T47D (cell line): ENCODE results near the gene BRI3.

Source experiments
- DNase-seq, 2 experiments: peaks; one replicate each; pipeline versions ENCODE4 v3.0.0 to v3.0.0-alpha.2; 2011 to 2012; ENCODE audit warnings: low read depth in 1 of 2, low spot score in 1 of 2
- JUND ChIP-seq: IDR thresholded peaks from 2 replicates; pipeline ENCODE4 v1.6.1; 2012; ENCODE audit warnings: low read depth
- in situ Hi-C: cut with HindIII; loops from 2 replicates; pipeline ENCODE4 v1.10.0; 2016; ENCODE audit warnings: low sequenced_read_pairs, low pct_unique_long_range_greater_than_20kb

Gene BRI3

DNA sequence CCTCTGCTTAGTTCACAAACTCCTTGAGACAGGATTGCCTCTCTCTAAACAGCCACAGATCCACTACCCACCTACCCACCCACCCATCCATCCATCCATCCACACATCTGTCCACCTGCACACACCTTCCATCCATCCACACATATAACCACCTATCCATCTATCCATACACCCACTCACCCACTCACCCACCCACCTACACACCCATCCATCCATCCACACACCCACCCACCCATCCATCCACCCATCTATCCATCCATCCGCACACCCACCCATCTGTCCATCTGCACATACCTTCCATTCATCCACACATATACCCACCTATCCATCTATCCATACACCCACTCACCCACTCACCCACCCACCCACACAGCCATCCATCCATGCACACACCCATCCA, 39.1 kb upstream of the BRI3 start:
- no peak for TF ChIP-seq JUND
- DNase-seq = no peak
- in situ Hi-C loops = no loop called here

DNA sequence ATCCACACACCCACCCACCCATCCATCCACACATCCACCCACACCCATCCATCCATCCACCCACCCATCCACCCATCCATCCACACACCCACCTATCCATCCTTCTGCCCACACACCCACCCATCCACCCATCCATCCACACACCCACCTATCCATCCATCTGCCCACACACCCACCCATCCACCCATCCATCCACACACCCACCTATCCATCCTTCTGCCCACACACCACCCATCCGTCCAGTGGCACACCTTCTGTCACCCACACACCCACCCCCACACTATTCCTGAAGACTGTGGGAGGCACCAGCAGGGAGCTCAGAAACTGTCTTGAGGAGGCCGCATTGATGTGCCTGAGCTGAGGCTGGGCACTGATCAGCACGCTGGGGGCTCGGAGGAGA, 38.6 kb upstream of the BRI3 start:
- in situ Hi-C loops = no loop called here
- no peak for DNase-seq
- no peak for TF ChIP-seq JUND

DNA sequence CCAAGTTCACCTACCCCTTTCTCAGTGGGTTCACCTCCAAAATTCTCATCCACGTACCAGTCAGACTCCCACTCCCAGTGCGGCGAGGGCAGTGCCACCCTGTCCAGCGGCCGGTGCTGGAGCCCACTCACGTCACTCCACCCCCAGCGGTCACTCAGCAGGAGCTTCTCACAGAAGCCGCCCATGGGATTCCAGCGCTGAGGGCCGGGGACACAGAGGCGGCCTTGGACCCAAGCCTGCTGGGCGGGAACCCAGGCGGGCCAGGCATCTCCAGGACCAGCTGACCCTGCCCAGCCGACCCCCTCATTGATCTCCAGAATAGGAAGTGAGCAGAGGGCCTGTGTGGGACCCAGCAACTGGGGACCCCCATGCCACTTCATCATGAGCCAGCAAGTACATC, 36.6 kb upstream of the BRI3 start:
- TF ChIP-seq JUND = no peak
- no peak for DNase-seq
- in situ Hi-C loops = no loop called here

DNA sequence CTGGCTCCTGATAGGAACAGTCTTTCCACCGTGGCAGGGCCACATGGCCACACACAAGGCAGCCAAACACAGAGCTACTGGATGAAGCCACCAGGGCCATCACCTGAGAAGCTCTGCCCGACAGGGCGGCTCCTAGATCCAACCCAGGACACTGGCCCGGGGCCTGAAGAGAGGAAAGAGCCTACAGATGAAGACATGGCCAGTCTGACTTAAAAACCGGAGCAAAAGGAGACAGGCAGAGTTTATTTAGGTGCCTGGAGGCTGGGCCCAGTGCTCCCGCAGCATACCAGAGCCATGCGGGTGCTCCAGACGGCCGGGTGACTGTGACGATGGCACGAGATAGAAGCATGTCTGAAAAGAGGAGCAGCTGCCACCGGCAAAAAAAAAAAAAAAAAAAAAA, 33.3 kb upstream of the BRI3 start:
- DNase-seq = no peak
- TF ChIP-seq JUND = no peak
- in situ Hi-C loops = no loop called here

DNA sequence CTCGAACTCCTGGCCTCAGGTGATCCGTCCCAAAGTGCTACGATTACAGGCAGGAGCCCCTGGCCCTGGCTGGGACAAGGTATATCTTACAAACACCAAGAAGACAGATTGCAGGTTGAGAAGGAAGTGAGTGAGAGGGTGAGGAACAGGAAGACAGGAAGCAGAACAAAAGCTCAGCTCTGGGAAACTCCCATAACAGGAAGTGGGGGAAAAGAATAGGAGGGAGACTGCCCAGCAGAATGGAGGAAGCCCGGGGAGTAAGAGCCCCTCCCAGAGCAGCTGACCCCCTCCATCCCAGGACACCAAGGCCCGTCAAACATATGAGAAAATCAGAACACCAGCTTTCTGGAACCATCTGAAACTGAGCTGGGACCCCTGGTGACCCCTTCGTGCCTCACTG, 32.4 kb upstream of the BRI3 start:
- DNase-seq = no peak
- in situ Hi-C loops = no loop called here
- no peak for TF ChIP-seq JUND

DNA sequence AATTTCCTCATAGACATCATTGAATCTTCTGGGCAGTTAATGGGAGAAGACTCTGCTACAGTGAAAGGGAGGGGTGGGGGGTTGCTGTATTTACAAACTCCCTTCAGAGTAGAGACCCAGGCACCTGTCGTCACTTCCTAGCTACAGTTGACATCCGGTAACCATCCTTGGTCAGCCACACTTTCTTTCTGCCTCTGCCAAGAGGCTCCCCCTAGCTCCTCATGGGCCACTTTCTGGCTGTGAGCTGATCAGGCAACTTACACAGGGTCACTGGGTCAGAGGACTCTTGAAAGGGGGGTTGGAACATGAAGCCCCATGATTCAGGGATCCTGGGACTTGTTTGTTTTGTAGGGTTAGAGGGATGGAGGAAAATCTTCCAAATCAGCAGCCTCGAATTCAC, 30.7 kb upstream of the BRI3 start:
- DNase-seq = no peak
- in situ Hi-C loops = no loop called here
- TF ChIP-seq JUND = no peak

DNA sequence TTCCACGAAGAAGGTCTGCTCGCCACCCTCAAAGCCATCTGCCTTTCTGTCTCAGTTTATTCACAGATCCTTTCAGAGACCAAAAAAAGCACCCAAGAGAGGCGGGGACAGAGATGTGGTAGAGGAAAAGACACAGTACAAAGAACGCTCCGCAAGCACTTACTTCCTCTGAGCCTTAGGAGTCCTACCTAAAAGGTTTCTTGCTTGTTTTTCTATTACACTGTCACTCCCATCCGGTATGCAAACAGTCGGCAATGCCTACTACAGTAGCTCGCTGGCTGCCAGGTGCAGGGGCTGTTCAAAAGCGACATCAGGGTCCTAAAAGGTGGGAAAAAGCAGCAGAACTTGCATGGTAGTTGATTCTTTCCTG, 30.3 kb upstream of the BRI3 start:
- peak; percentile 28 to 41 for DNase-seq
- TF ChIP-seq JUND = no peak
- in situ Hi-C loops = no loop called here

DNA sequence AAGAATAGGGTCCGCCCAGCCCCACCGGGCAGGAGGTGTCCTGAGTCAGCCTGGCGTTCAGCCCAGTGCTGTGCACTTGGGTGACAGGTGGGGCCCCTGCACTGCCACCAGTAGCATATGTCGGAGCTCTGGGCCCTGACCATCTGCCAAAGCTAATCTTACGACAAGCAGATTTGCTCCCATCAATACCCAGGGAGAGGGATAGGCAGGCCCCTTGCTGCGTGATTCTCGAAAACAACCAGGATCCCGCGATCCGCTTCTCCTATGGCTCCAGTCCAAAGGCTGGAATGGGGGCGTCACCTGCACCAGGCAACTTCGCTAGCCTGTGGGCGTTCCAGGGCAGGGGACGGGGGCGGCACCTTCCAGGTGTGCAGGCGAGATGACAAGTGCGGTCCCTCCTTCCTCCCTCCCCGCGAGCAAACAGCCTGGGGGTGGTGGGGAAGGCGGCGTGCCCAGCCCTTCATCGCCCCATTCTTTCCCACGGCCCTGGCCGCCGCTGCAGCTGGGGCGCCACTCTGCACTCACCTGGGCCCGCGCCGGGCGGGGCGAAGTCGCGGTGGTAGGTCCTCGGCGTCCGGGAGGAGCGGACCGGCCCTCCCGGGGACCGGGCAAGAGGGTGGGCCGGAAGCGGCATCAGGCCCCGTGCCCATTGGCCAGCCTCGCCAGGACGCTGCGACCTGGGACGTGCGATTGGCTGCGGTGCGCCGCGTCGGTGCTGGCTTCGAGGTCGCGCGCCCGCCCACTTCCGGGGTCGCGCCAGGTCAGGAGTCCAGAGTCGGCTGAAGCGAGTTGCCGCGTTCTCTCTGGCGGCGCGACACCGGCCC, 29.7 kb upstream of the BRI3 start, which contains the start of gene TECPR1:
Gene TECPR1 (minus strand): TSS at position 632 of the 824 bp plus-strand sequence. CDS start 6,086 bp downstream, outside the sequence.
- TF ChIP-seq JUND = no peak
- in situ Hi-C loops = no loop called here
- peak; percentile 94 to 98 for DNase-seq

DNA sequence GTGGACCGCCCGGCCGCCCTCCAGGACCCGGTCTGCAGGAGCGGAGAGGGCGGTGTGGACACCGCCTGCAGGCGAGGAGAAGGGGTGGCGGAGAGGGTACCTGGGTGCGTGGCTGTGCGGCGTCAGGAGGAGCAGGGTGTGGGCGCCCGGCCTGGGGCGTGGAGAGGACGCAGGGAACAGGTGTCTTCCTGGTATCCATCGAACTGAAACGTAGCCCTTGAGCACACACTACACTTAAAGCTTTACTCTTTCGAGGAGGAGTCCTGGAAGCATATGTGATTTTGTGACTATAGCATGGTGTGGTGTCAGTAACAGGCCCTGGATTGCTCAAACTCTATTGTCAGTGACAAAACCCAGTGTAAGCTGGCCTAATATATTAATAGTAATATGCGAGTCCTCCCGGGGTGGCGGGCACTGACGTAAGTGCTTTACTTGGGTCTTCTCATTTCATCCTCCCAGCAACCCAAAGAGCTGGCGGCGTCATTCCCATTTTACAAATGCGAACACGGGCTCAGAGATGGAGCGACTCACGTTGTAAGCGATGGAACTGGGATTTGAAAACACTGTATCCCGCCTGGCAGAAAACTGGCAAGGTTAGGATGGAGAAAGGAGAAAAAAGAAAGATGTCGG, 28.9 kb upstream of the BRI3 start:
- DNase-seq = no peak
- TF ChIP-seq JUND = no peak
- in situ Hi-C loops = no loop called here

DNA sequence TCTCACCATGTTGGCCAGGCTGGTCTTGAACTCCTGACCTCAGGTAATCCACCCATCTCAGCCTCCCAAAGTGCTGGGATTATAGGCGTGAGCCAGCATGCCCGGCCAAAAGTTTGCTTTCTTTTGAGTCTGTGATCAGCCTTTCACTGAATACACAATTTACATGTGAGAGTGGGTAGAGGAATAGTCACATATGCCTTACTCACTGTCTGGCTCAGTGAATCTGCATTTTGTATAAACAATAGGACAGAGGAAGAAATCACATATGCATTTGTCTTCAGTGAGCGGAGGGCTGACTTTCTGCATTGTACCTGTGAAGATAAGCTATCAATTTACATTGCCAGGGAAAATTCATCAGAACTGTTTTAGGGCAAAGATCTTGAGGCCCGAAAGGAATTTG, 27.0 kb upstream of the BRI3 start:
- TF ChIP-seq JUND = no peak
- in situ Hi-C loops = no loop called here

DNA sequence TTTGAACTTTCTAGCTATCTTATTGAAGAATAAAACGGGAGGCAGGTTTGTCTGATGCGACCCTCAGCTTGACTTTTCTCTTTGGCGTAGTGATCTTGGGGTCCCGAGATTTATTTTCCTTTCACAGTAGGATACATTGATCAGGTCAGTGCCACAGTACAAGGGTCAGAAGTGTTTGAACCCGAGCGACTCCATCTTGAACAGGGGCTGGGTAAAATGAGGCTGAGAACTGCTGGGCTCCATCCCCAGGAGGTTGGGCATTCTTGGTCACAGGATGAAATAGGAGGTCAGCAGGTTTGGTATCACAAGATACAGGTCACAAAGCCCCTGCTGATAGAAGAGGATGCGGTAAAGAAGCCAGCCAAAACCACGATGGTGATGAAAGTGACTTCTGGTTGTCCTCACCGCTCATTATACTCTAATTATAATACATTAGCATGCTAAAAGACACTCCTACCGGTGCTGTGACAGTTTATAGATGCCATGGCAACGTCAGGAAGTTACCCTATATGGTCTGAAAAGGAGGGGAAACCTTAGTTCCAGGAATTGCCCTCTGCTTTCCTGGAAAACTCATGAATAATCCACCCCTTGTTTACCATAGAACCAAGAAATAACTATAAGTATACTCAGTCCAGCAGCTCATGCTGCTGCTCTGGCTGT, 26.4 kb upstream of the BRI3 start:
- no peak for DNase-seq
- in situ Hi-C loops = no loop called here

More for the DNA sequence above, 27.0 kb upstream of the BRI3 start:
- DNase-seq = no peak

DNA sequence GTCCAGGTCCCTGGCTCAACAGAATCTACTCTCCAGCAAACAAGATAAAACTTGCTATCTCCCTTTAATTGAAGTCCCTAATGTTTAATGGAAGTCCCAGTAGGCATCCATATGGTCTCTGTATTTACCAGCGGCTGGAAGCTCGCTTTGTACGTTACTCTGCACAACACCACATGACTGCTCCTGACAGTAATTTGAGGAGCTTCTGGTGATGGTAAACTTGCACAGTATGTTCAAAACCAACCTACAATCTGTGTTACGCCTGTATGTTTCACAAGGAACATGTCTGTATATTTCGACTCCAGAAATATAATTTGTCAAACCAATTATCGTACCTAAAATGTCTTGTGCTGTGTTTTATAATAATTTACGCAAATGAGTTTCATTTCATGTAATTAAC, 25.1 kb upstream of the BRI3 start:
- no peak for TF ChIP-seq JUND
- no peak for DNase-seq
- in situ Hi-C loops = no loop called here

More for the DNA sequence above, 26.4 kb upstream of the BRI3 start:
- TF ChIP-seq JUND = no peak

DNA sequence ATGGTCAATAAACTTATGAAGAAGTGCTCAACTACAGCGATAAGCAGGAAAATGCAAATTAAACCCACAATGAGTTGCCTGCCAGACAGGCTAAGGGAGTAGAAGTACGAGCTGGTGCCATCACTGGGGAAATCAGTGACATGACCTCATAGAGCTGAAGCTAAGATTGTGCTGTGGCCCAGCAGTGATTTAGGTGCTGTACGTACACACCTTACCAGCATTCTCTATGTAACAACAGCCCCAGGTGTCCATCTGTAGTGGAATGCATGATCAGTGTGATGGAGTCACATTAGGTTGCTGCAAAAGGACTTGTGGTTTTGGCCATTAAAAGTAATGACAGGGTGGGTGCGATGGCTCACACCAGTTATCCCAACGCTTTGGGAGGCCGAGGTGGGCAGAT, 23.8 kb upstream of the BRI3 start:
- no peak for DNase-seq
- in situ Hi-C loops = no loop called here
- no peak for TF ChIP-seq JUND
